T-helper 17 cell (primary cell): ENCODE data around the gene CCDC73. TPM values are rescaled to one million over a fixed set of nuclear protein-coding genes. Genes with fewer than 3 reads are reported as not detected.

Experiments
- ATAC-seq: fragments of 150-1000 bp; cut with Tn5 transposase; 2 replicates; pipeline ENCODE4 v1.10.0; 2021; ENCODE audit warnings: mild to moderate bottlenecking, moderate library complexity
- DNase-seq, 3 donors: peaks; one replicate each; pipeline versions ENCODE4 v3.0.0 to v3.0.0-alpha.2; 2020 to 2021
- H3K9me3 ChIP-seq: one replicate; pipeline ENCODE4 v1.7.0; 2013; ENCODE audit warnings: low read length, mild to moderate bottlenecking; ENCODE audit not compliant: control insufficient read depth, poor library complexity, severe bottlenecking
- H3K27ac Mint-ChIP-seq: one replicate; pipeline ENCODE4 v1.8.0; 2022; ENCODE audit warnings: mild to moderate bottlenecking, moderate library complexity, mixed read lengths
- H3K27me3 Mint-ChIP-seq: one replicate; pipeline ENCODE4 v1.8.0; 2022; ENCODE audit warnings: mixed read lengths
- H3K36me3 Mint-ChIP-seq: one replicate; pipeline ENCODE4 v1.8.0; 2022; ENCODE audit warnings: low read depth, mixed read lengths
- H3K4me1 Mint-ChIP-seq: one replicate; pipeline ENCODE4 v1.8.0; 2022; ENCODE audit warnings: mild to moderate bottlenecking, mixed read lengths
- H3K4me3 Mint-ChIP-seq: one replicate; pipeline ENCODE4 v1.8.0; 2022; ENCODE audit warnings: mild to moderate bottlenecking, moderate library complexity, mixed read lengths
- total RNA-seq, 4 donors: library from RNA in 2 of 4; stranded (reverse) in 2 of 4; gene quantifications; one replicate each; pipeline ENCODE4 v1.2.3 and lab custom pipeline; 2022 to 2026

CCDC73 gene
- not detected for total RNA-seq
- total RNA-seq (lab: John Stamatoyannopoulos, UW) = 0 to 0.35 reads per million in 2 donors

GRCh38 chr11:32794439-32794838, at the start of gene CCDC73:
Gene CCDC73 (minus strand): TSS chr11:32794662. CDS start chr11:32760243, 34,419 bp downstream.
- Mint-ChIP-seq H3K27me3 (peaks cover 26% of the 10 kb centered on the region), H3K4me1 (peaks cover 4% of the 10 kb centered on the region), H3K27ac (no peak within 1 kb of the TSS), H3K4me3 (no peak within 1 kb of the TSS), H3K36me3 (no peaks in the 10 kb centered on the region)
- DNase-seq (no peak), ATAC-seq (no peak)
- no peaks in the 10 kb centered on the region for H3K9me3 ChIP-seq

DNA sequence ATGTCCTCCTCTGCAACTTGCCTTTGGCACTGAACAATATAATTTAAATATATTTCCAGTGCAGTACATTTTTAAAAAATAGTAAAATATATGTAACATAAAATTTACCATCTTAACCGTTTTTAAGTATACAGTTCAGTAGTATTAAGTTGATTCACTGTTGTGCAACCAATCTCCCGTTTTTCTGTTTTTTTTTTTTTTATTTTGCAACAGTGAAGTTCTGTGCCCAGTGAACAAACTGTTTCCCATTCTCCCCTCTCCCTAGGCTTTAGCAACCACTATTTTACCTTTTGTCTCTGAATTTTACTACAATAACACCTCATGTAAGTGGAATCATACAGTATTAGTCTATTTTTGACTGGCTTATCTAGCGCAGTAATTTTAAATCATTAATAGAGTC, 49.1 kb upstream of the CCDC73 start:
- DNase-seq (no peak), ATAC-seq (no peak)
- no peak overlapping the region for H3K4me3 Mint-ChIP-seq
- no peak overlapping the region for H3K27ac Mint-ChIP-seq
- H3K9me3 ChIP-seq = no peaks in the 10 kb centered on the region
- H3K27me3 Mint-ChIP-seq = peaks cover 24% of the 10 kb centered on the region
- no peaks in the 10 kb centered on the region for H3K4me1 Mint-ChIP-seq
- H3K36me3 Mint-ChIP-seq = no peaks in the 10 kb centered on the region

- H3K9me3 ChIP-seq = no peaks in the 10 kb centered on the region
- H3K27ac Mint-ChIP-seq = no peak overlapping the region
- H3K4me1 Mint-ChIP-seq = no peaks in the 10 kb centered on the region
- H3K4me3 Mint-ChIP-seq = no peak overlapping the region
- no peak for ATAC-seq
- no peaks in the 10 kb centered on the region for H3K36me3 Mint-ChIP-seq
- DNase-seq = no peak
- peaks cover 29% of the 10 kb centered on the region for H3K27me3 Mint-ChIP-seq
Observed at GRCh38 chr11:32840587-32840986, 46.1 kb upstream of the CCDC73 start.

DNA sequence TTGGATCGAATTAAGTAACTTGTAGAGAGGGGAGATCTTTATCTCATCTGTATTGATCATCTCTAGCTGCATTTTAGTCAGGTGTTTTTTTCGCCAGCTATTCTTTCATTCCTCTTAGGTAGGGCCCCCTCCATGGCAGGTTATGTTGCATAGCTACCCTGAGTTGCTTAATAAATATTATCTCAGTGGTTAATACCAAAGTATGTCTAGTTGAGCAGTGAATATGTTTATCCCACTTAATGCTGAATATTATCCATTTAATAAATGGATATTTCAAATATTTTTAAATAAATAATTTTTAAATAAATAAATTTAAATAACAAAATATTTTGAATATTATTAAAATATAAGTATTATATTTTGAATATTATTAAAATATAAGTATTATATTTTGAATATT, 44.8 kb upstream of the CCDC73 start:
- H3K9me3 ChIP-seq = no peaks in the 10 kb centered on the region
- DNase-seq = no peak
- no peaks in the 10 kb centered on the region for H3K36me3 Mint-ChIP-seq
- H3K4me1 Mint-ChIP-seq = no peaks in the 10 kb centered on the region
- no peak overlapping the region for H3K27ac Mint-ChIP-seq
- no peak for ATAC-seq
- H3K4me3 Mint-ChIP-seq = no peak overlapping the region
- peaks cover 23% of the 10 kb centered on the region for H3K27me3 Mint-ChIP-seq

- H3K4me3 Mint-ChIP-seq = no peak overlapping the region
- H3K27me3 Mint-ChIP-seq = peaks cover 23% of the 10 kb centered on the region
- no peaks in the 10 kb centered on the region for H3K4me1 Mint-ChIP-seq
- no peaks in the 10 kb centered on the region for H3K36me3 Mint-ChIP-seq
- no peaks in the 10 kb centered on the region for H3K9me3 ChIP-seq
- ATAC-seq (no peak), DNase-seq (no peak)
- no peak overlapping the region for H3K27ac Mint-ChIP-seq
Observed at GRCh38 chr11:32838505-32839274, 44.2 kb upstream of the CCDC73 start.

DNA sequence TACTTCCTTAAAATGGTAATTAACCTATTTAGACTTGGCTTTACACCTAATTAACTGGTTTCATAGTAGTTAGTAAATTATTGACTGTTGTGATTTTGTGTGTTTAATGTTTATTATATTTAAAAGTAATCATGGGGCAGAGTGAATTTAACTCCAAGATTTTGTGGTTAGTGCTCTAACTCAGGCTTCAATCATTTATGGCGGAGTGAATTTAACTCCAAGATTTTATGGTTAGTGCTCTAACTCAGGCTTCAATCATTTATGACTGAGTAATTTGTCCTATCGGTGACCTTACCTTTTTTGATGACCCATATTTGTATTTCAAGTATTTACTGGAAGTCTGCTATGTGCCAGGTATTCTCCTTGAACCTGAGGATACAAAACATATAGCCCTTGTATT, 42.5 kb upstream of the CCDC73 start:
- H3K9me3 ChIP-seq = no peaks in the 10 kb centered on the region
- no peak for ATAC-seq
- Mint-ChIP-seq H3K27ac (no peak overlapping the region), H3K4me1 (no peaks in the 10 kb centered on the region), H3K27me3 (peaks cover 34% of the 10 kb centered on the region), H3K4me3 (no peak overlapping the region), H3K36me3 (peaks cover 3% of the 10 kb centered on the region)
- no peak for DNase-seq

- no peaks in the 10 kb centered on the region for H3K9me3 ChIP-seq
- Mint-ChIP-seq H3K4me1 (peaks cover 9% of the 10 kb centered on the region), H3K4me3 (no peak overlapping the region), H3K36me3 (peaks cover 3% of the 10 kb centered on the region), H3K27ac (no peak overlapping the region), H3K27me3 (peaks cover 47% of the 10 kb centered on the region)
- no peak for ATAC-seq
- DNase-seq = no peak
Observed at GRCh38 chr11:32833921-32834320, 39.5 kb upstream of the CCDC73 start.

DNA sequence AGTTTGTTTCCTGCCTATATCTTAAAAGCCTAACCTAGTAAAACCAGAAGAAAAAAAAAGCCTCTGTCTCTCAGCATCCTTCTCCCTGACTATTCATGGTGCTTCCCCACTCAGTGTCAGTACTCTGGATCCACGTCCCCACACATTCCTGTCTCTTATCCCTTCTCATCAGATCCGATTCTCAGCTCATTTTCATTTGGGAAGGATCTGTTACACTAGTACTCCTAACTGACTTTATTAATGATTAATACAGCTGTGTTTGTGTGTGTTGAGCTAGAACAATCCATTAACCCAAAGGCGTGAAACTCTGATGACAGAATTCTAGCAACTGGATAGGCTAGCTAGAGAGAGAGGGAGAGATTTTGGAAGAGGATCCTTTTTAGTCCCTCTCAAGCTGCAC, 36.8 kb upstream of the CCDC73 start:
- no peak overlapping the region for H3K27ac Mint-ChIP-seq
- H3K4me1 Mint-ChIP-seq = peaks cover 9% of the 10 kb centered on the region
- H3K4me3 Mint-ChIP-seq = peak overlapping the region; percentile 50
- ATAC-seq (no peak), DNase-seq (no peak)
- H3K27me3 Mint-ChIP-seq = peaks cover 42% of the 10 kb centered on the region
- peaks cover 3% of the 10 kb centered on the region for H3K36me3 Mint-ChIP-seq
- no peaks in the 10 kb centered on the region for H3K9me3 ChIP-seq

GRCh38 chr11:32830796-32831195, 36.3 kb upstream of the CCDC73 start:
- H3K4me1 Mint-ChIP-seq = peaks cover 9% of the 10 kb centered on the region
- no peak for DNase-seq
- no peak overlapping the region for H3K27ac Mint-ChIP-seq
- peaks cover 3% of the 10 kb centered on the region for H3K36me3 Mint-ChIP-seq
- H3K9me3 ChIP-seq = no peaks in the 10 kb centered on the region
- no peak for ATAC-seq
- peaks cover 42% of the 10 kb centered on the region for H3K27me3 Mint-ChIP-seq
- H3K4me3 Mint-ChIP-seq = peak overlapping the region; percentile 50

DNA sequence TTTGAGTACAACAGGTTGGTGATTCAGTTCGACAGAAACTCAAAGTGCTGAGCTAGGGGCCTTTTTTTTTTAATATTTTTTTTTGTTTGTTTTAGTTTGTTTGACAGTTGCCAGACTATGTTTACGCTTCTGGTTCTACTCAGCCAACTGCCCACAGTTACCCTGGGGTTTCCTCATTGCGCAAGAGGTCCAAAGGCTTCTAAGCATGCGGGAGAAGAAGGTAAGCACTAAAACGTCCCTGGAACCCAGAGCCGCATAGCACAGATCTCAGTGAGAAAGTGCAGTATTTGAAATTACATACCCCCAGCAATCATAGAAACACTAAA, 35.9 kb upstream of the CCDC73 start:
- peaks cover 9% of the 10 kb centered on the region for H3K4me1 Mint-ChIP-seq
- peaks cover 3% of the 10 kb centered on the region for H3K36me3 Mint-ChIP-seq
- no peaks in the 10 kb centered on the region for H3K9me3 ChIP-seq
- ATAC-seq (no peak), DNase-seq (no peak)
- H3K27ac Mint-ChIP-seq = no peak overlapping the region
- H3K27me3 Mint-ChIP-seq = peaks cover 42% of the 10 kb centered on the region
- H3K4me3 Mint-ChIP-seq = peak overlapping the region; percentile 50

DNA sequence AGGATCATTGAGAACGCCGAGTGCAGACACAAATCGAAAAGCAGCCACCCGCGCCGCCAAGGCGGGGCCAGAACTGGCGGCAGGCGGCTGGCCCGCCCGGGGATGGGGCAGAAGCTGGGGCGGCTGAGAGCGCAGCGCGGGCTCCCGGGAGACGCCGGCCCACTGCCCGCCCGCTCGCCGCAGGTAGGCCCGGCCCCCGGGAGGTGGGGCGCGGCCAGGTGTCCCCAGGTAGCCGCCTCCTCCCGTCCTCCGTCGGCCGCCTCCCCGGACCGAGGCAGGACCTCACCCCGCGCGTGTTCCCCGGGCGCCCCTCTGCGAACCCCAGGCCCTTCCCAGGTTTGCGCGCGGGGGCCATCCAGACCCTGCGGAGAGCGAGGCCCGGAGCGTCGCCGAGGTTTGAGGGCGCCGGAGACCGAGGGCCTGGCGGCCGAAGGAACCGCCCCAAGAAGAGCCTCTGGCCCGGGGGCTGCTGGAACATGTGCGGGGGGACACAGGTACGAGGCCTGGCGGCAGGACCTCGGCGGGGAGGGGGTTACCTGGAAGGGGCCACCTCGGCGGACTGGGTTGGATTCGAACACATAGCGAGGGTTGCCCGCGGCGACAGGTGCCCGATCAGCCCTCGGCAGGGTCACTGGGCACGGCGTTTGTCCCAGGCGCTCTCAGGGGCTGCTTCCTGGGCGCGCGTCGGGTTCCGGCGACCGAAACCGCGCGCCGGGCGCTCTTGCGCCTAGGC, 35.4 kb upstream of the CCDC73 start, which contains the start of gene PRRG4:
PRRG4 (plus strand) TSS at position 248 of the 733 bp plus-strand sequence. CDS start 603 bp downstream, outside the sequence.
- ATAC-seq = peak; percentile 68
- no peaks in the 10 kb centered on the region for H3K9me3 ChIP-seq
- Mint-ChIP-seq H3K27me3 (peaks cover 42% of the 10 kb centered on the region), H3K4me1 (peaks cover 9% of the 10 kb centered on the region), H3K36me3 (peaks cover 3% of the 10 kb centered on the region), H3K4me3 (peak within 1 kb of the TSS; percentile 87), H3K27ac (no peak within 1 kb of the TSS)
- DNase-seq = no peak

- Mint-ChIP-seq H3K4me3 (peak overlapping the region; percentile 87), H3K27me3 (peaks cover 42% of the 10 kb centered on the region), H3K36me3 (peaks cover 3% of the 10 kb centered on the region), H3K4me1 (peaks cover 9% of the 10 kb centered on the region), H3K27ac (no peak overlapping the region)
- no peaks in the 10 kb centered on the region for H3K9me3 ChIP-seq
- DNase-seq (no peak), ATAC-seq (no peak)
Observed at GRCh38 chr11:32829157-32829679, 34.8 kb upstream of the CCDC73 start.

GRCh38 chr11:32827276-32827675, 32.8 kb upstream of the CCDC73 start:
- Mint-ChIP-seq H3K27me3 (peaks cover 37% of the 10 kb centered on the region), H3K4me3 (no peak overlapping the region), H3K4me1 (peaks cover 9% of the 10 kb centered on the region)

More at GRCh38 chr11:32827276-32827675, 32.8 kb upstream of the CCDC73 start:
- DNase-seq (no peak), ATAC-seq (no peak)
- no peak overlapping the region for H3K27ac Mint-ChIP-seq
- H3K9me3 ChIP-seq = no peaks in the 10 kb centered on the region
- H3K36me3 Mint-ChIP-seq = peaks cover 2% of the 10 kb centered on the region
